Ascending aorta (tissue), 2 donors: ENCODE measurements around the gene RANGRF. TPM values are rescaled to one million over a fixed set of nuclear protein-coding genes. Genes with fewer than 3 reads are reported as not detected.

Source experiments
- DNase-seq, 2 donors: peaks; one replicate each; pipeline ENCODE4 v3.0.0-alpha.2; 2019; ENCODE audit warnings: low spot score in 2 of 2
- H3K27ac ChIP-seq, 2 donors: fragments of 200-600 bp; sonication (generic); one replicate each; pipeline ENCODE4 v1.5.1; 2016 to 2017; ENCODE audit warnings: mild to moderate bottlenecking in 1 of 2
- H3K27me3 ChIP-seq: fragments of 200-600 bp; sonication (generic); one replicate; pipeline ENCODE4 v1.5.1; 2017
- H3K36me3 ChIP-seq, 2 donors: fragments of 200-600 bp; sonication (generic); one replicate each; pipeline ENCODE4 v1.5.1; 2016
- H3K4me1 ChIP-seq, 2 donors: fragments of 200-600 bp; sonication (generic); one replicate each; pipeline ENCODE4 v1.5.1; 2016 to 2017; ENCODE audit warnings: mild to moderate bottlenecking in 1 of 2
- H3K4me3 ChIP-seq, 2 donors: fragments of 200-600 bp; sonication (generic); one replicate each; pipeline ENCODE4 v1.5.1; 2016 to 2017; ENCODE audit warnings: mild to moderate bottlenecking in 1 of 2
- H3K9me3 ChIP-seq, 2 donors: fragments of 200-600 bp; sonication (generic); one replicate each; pipeline ENCODE4 v1.5.1; 2016
- CTCF ChIP-seq, 3 experiments: fragments of 200-600 bp in 2 of 3; fragments of 450-650 bp in 1 of 3; sonication (generic) in 2 of 3; IDR thresholded peaks; one replicate each; pipeline ENCODE4 v1.5.1; 2016 to 2019; ENCODE audit warnings: antibody characterized with exemption in 3 of 3, mild to moderate bottlenecking in 1 of 3, moderate library complexity in 1 of 3
- intact Hi-C: fragments of 100-400 bp; cut with DNase I; formaldehyde crosslinking; loops from one replicate; pipeline ENCODE4 v1.15.1; 2023
- total RNA-seq: library from RNA; depleted of rRNA; stranded (reverse); fragments of >200 nt; gene quantifications from one replicate; pipeline ENCODE4 v1.1.0, GENCODE V29; 2016

The RANGRF gene
- total RNA-seq, 1 donor from 2014 or later, result 15.5 TPM

- TF ChIP-seq CTCF (IDR thresholded peaks at IDR 0.05), result no peak
- H3K4me3 ChIP-seq, result peak overlapping the region; percentile 81 to 87
- H3K9me3 ChIP-seq, result no peaks in the 10 kb centered on the region
- DNase-seq, result peak; percentile 65 to 88
- no peaks in the 10 kb centered on the region for H3K36me3 ChIP-seq
- intact Hi-C loops, result loop anchor here (2.0 kb wide), 2 partner anchors 66 to 170 kb away; partner anchors contain the start of gene ALOXE3
- H3K4me1 ChIP-seq, result peaks cover 4 to 11% of the 10 kb centered on the region in 2 donors
- H3K27ac ChIP-seq, result peak overlapping the region; percentile 89 to 94
- H3K27me3 ChIP-seq, result no peaks in the 10 kb centered on the region
These were observed 580 bp downstream of the RANGRF start for GRCh38 chr17:8289103-8289397.

- intact Hi-C loops, result no loop called here
- H3K4me1 ChIP-seq, result peaks cover 4 to 16% of the 10 kb centered on the region in 2 donors
- H3K36me3 ChIP-seq, result no peaks in the 10 kb centered on the region
- DNase-seq, result no peak
- no peaks in the 10 kb centered on the region for H3K9me3 ChIP-seq
- no peak overlapping the region for H3K27ac ChIP-seq
- no peaks in the 10 kb centered on the region for H3K27me3 ChIP-seq
- H3K4me3 ChIP-seq, result no peak overlapping the region
- TF ChIP-seq CTCF (IDR thresholded peaks at IDR 0.05), result no peak
These were observed 1.6 kb downstream of the RANGRF start for GRCh38 chr17:8290043-8290442.

GRCh38 chr17:8292639-8293395 lies 4.3 kb downstream of the RANGRF start:
- DNase-seq, result no peak
- TF ChIP-seq CTCF (IDR thresholded peaks at IDR 0.05), result no peak
- peaks cover 4 to 16% of the 10 kb centered on the region in 2 donors for H3K4me1 ChIP-seq
- no peaks in the 10 kb centered on the region for H3K36me3 ChIP-seq
- intact Hi-C loops, result no loop called here
- H3K27me3 ChIP-seq, result no peaks in the 10 kb centered on the region
- H3K9me3 ChIP-seq, result no peaks in the 10 kb centered on the region
- H3K4me3 ChIP-seq, result no peak overlapping the region
- H3K27ac ChIP-seq, result no peak overlapping the region

- Histone ChIP-seq H3K4me1 (peaks cover 1 to 10% of the 10 kb centered on the region in 2 donors), H3K36me3 (no peaks in the 10 kb centered on the region), H3K27ac (peak overlapping the region; percentile 82 to 83), H3K9me3 (no peaks in the 10 kb centered on the region), H3K27me3 (no peaks in the 10 kb centered on the region), H3K4me3 (peak overlapping the region in 1 of 2 donors; percentile 74)
- no peak for TF ChIP-seq CTCF (IDR thresholded peaks at IDR 0.05)
- no peak for DNase-seq
- intact Hi-C loops, result no loop called here
These were observed 5.9 kb downstream of the RANGRF start for GRCh38 chr17:8294361-8294760.

- no peak for DNase-seq
- intact Hi-C loops, result loop anchor here (5.0 kb wide), 1 partner anchor 108 kb away; no protein-coding TSS in a partner anchor
These were observed 6.4 kb downstream of the RANGRF start for GRCh38 chr17:8294814-8295316.

More at GRCh38 chr17:8294814-8295316, 6.4 kb downstream of the RANGRF start:
- Histone ChIP-seq H3K27ac (peak overlapping the region; percentile 82 to 83), H3K4me1 (peaks cover 0 to 5% of the 10 kb centered on the region in 2 donors), H3K36me3 (no peaks in the 10 kb centered on the region), H3K27me3 (no peaks in the 10 kb centered on the region), H3K9me3 (no peaks in the 10 kb centered on the region), H3K4me3 (peak overlapping the region; percentile 73 to 74)
- TF ChIP-seq CTCF (IDR thresholded peaks at IDR 0.05), result no peak
